HG02571 (cell line): ENCODE results near the gene LRRIQ4.

Experiments used
- ATAC-seq: cut with Tn5 transposase; IDR thresholded peaks from one replicate; pipeline ENCODE4 v1.9.1; 2021; ENCODE audit warnings: mild to moderate bottlenecking, moderate library complexity; ENCODE audit not compliant: unreplicated experiment

Gene LRRIQ4

DNA sequence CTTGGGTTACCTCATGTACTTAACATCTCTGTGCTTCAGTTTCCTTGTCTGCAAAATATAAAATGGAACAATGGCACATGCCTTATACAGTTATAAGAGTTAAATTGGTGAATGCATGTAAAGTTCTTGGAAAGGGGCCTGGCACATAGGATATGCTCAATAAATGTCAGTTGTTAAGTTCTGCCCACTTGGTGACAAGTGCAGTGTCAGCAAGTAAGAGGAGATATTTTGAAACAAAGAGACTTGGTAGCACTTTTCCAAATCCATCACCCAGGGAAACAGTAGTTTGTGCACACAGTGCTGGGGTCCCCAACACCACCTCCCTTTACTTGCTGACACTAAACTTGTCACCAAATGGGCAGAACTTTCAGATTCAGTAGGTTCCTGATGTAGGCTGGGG, 37.9 kb downstream of the LRRIQ4 start:
- ATAC-seq, result no peak

DNA sequence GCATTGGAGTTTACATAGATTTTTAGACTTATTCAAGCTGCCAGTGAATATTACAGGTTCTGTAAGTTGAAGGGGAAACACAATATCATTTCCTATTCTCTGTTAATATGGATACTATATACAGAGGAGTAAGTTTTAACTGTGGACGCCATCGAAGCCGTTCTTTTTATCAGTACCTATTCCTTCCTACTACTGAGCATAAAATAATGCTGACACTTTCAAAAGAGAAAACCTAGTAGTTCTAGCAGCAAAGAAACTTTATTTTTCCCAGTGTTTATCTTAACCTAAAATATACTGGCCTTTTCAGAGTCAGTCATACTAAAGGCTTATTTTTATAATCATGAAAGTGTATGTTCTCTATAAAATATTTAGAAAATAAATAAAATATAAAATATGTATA, 42.8 kb downstream of the LRRIQ4 start:
- no peak for ATAC-seq

DNA sequence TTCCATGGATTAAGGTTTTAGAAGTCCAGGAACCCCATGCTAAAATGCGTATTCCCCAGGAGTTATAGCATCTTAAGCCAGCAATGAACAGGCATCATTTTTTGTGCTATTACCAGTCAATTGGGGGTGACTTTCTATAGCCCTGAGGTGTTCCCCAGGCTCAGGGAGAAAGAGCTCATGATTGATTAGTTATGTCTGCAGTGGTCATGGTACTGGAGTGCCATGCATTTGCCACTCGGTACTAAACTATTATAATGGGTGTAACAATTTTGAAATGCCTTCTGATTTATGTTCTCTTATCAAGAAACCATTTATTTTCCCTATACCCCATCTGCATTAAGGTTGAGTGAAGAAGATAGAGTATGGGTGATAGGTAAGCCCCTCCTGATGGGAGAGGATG, 45.1 kb downstream of the LRRIQ4 start:
- ATAC-seq, result no peak

DNA sequence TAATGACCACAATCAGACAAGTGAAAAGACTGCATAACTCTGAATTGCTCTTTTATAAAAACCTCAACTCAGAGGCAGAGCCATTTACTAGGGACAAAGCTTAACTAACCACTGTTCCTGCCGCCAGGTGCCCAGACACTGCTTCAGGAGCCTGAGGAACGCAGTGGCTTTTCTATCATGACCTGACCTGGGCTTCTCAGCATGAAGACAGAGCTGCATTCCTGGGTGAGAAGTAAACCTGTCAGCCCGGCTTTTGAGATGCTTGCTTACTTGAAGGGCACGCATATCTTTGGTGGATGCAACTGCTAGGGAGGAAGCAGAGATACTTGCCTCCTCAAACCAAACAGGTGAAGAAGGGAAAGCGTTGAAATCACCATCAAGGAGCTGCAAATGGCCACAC, 49.2 kb downstream of the LRRIQ4 start:
- no peak for ATAC-seq

DNA sequence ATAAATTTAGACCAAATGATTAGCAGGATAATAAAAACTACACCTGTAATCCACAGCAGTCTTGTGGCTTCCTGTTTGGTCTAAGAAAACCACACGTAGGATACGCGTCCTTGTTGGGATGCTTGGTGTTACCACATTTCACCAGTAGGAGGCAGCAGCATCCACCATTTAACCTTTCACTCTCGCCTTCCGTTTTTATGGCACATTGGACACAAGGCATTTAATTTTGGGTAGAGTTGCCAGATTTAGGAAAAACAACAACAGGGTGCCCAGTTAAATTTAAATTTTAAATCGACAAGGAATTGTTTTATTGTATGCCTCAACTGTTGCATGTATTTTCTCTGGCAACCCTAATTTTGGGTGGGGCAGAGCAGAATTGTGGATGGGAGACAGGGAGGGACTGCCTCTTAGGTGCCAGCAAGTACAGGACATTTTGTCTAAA, 50.8 kb downstream of the LRRIQ4 start:
- peak; percentile 66 for ATAC-seq

DNA sequence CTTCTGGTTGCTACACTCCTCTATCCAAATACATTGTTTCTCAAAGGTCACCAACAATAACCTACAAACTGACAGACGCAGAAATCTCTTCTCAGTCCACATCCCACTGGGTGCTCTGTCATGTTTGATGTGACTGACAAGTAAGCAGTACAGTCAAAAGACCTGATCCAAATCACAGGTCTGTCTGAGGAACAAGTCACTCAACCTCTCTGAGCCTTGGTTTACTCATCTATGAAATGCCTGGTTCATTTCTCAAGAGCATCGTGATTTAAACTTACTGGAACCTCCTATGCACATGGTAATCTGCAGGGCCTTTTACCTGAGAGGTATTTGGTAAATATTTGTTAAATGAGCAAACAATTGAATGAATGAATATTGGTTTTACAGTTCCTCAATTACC, 51.6 kb downstream of the LRRIQ4 start:
- no peak for ATAC-seq

DNA sequence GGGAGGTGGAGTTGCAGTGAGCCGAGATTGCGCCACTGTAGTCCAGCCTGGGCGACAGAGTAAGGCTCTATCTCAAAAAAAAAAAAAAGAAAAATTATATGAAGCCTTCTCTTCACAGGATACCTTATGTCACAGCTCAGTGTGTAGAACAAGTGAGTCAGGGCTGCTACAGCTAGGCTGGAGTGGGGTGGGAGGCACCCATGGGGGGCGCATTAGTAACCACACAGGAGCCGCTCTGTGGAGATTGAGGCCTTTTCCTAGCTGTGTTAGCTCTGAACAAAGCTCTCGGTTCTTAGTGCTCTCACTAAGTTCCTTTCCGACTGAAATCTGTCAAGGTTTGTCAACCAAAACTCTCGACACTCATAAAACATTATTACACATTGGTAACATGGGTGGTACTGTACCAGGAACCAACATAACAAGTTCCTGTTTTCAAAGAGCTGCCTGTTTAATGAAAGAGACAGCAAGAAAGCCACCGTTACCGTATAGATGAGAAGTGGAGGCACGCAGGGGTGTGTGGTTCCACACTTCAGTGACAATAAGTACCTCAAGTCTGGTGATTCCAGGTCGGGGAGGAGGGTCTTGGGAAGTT, 52.6 kb downstream of the LRRIQ4 start:
- no peak for ATAC-seq

DNA sequence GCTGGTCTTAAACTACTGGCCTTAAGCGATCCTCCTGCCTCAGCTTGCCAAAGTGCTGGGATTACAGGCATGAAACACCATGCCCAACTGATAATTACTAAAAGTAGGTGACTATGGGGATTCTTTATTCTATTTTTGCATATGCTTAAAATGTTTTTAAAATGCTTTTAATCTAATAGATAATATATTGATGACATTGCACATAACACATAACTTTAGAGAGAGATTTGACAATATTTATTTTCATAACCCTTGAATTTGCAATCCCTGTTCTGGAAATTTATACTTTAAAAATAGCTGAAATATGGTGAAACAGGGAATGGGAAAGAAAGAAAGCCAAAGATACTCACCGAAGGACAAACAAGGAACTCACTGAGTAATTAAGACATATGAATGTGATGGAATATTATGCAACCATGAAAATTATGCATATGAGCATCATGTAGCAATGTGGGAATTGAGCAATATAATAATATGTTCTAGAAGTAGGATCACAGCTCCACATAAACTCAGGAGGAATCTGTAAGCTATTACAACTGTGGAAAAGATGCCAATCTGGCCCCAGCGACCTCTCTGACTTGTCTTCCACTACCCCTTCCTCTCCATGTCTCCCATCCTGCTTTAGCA, 55.0 kb downstream of the LRRIQ4 start:
- no peak for ATAC-seq

DNA sequence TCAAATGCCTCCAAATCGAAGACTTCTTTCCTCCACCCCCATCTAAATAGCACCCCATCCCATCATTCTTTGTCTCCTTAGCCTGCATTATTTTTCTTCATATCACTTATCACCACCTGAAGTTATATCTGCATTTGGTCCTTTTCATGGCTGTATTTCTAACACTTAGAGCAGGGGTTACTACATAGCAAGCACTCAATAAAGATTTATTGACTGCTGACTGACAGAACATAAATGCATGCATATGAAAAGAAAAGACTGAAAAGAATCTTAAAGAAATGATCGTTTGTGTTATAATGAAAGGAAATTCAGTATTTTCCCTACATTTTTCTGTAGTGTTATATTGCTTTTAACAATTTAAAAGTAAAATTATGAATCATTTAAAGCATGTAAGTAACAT, 55.7 kb downstream of the LRRIQ4 start:
- ATAC-seq, result no peak

DNA sequence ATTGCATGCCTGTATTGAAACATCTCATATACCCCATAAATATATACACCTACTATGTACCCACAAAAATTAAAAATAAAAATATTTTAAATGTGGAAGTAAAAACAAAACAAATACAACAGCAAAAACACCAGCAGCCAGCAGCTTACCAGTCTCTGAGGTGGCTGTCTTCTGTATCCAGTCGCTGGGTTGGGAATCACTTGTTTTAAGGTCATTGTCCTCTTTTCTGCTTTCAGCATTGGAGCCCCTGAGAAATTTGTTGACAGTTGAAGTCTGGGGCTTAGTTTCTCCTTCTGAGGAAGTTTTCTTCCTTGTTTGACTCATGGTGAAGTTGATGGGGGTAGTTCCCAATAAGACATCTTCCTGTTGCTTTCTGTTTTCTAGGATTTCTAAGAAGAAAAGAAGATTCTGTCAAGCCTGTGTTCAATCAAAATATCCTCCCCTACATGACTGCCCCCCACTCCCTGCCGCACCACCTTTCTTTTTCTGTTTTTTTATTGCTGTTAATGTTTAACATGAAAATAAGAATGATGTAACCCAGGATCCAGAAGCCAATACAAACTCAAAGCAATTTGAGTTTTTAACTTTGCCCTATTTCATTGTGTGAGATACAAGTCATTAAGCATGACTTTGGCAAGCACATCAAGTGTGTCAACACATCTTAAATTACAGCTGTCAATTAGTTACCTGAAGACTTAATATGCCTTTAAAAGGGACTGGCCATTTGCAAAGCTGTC, 57.0 kb downstream of the LRRIQ4 start, which contains the start of gene LRRC31:
TSS of gene LRRC31 (minus strand) at position 452 of the 737 bp plus-strand sequence. CDS start at position 324, 128 bp downstream.
- ATAC-seq, result no peak

DNA sequence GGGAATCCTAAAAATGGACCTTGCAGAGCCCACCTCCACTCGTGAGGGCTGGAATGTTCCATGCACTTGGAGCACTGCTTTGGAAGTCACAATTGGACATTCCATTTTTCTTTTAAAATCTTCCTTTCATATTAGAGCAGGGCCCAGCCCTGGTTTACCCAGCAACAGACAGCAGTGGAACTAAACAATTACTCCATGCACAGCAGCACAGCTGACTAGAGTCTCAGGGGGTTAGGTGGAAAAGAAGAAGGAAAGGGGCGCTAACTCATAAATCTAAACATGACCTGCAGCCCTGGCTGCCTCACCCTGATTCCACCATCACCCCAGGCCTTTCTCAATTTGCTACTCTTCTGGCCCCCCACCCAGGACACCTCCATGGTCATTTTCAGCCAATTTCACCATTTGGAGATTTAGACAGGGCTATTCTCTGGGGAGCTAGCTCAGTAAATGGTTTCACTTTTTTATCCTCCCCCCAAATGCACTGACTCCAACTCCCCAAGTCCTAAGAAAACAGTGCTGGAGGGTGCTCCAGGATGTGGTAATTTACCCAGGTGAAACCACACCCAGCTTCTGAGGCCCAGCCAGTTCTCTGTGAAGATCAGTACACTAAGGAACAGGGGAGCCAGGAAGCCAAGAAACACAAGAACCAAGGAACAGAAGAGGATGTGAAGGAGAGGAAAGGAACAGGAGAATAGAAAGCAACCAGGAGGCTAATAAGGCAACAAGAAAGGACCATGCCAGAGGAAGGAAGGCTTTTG, 58.6 kb downstream of the LRRIQ4 start:
- no peak for ATAC-seq

DNA sequence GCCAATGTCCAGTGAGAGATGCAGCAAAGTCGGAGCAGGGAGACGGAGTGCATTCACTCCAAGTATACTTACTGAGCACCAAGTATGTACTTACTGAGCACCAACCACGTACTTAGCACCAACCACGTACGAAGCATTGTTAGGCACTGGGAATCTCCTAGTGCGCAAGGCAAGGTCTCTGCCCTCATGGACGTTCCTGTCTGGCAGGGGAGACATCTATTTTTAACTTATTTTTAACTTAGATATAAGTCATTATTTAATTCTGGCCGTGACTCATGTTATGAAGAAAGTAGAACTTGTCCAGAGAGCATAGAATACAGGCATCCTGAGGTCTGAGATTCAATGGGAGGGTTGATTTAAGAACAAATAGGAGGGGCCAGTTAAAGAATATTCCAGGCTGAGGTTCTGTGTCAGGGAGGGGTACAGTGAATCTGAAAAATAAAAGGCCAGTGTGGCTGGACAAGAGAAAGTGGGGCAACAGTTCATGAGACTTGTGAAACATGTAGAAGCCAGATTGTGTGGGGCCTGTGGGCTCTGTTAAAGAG, 66.4 kb downstream of the LRRIQ4 start:
- ATAC-seq, result no peak

DNA sequence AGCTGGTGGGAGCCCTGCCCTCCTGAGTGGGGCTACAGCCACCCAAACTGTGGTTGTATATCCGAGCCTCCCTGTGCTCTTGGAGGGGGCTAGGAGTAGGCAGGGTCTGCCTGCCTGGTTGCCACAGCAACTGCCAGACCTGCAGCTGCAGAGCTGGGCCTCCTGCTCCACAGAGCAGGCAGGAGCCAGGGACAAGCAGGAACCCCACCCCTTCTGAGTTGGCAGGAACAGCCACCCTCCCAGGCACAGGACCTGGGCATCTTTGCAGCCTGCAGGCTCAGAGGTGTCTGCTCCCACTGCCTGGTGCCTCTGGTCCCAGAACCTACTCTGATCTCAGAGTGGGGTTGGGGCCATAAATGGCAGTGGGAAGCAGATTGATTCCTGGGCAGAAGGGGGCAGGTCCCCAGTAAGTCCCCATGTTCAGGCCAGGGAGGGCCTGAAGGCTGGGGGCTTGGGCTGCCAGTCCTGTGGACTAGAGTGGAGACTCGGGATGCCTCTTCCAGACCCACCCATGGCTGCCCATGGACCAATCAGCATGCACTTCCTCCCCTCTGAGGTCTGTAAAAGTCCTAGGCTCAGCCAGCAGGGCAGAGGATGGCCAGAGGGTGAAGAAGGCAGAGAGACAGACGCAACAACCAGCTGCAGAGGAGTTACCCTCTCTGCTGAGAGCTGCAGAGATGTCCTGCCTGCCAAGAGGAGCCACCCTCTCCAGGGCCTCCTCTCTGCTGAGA, 67.3 kb downstream of the LRRIQ4 start:
- ATAC-seq, result no peak

DNA sequence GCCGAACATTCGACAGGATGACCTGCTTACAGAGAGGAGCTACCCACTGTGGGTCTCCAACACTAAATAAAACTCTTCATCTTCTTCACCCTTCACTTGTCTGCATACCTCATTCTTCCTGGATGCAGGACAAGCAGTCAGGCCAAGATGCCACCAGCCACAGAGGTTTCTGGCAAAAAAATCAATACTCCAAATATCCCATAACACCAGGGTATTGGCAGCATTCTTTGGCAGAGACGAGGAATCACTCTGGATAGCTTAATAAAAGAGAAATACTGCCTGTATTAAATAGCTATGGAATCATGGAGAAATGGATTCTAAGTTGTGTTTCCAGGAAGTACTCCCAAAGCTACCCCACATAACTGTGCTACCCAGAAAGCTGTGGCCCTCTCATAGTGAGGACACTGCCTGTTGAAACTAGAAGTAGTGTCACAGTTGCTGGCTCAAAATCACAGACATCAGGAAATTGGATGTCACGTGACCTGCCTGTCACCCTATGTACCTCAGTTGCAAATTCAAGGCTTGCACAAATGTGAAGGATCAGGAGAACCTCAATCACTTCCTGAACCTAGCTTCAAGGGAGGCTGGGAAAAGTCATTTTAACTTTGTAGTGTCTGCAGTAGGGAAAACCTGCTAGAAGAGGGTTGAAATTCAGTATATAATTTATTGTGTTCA, 68.0 kb downstream of the LRRIQ4 start:
- no peak for ATAC-seq

DNA sequence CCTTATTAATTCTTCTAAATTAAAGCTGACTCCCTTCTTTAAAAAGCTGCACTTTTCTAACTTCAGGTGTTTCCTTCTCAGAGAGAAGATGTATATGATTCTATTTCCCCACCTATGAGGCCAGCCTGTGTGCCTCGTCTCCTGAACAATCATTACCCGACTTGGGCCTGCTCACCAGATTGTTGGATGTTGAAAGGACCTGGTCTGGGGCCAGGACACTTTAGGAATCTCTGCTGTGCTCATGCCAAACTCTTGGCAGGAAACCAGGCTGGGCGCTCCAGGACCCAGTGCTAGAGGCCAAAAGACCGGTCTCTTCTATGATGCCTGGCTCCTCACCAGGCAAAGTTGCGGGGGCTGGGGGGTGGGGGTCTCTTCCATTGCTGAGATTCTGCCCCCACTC, 74.0 kb downstream of the LRRIQ4 start:
- ATAC-seq, result no peak
